Brain microvascular endothelial cell (primary cell): ENCODE measurements around the gene WDR7.

Source experiments
- DNase-seq: peaks from one replicate; pipeline ENCODE4 v3.0.0-alpha.2; 2020
- H3K27ac ChIP-seq: fragments of 250-450 bp; sonication (Bioruptor Pico); 2 replicates; pipeline ENCODE4 v1.5.1; 2020; ENCODE audit warnings: mild to moderate bottlenecking, moderate library complexity
- H3K27me3 ChIP-seq: fragments of 250-450 bp; sonication (Bioruptor Pico); replicated peaks from 2 replicates; pipeline ENCODE4 v1.5.1; 2020; ENCODE audit warnings: mild to moderate bottlenecking
- H3K36me3 ChIP-seq: fragments of 250-450 bp; sonication (Bioruptor Pico); replicated peaks from 2 replicates; pipeline ENCODE4 v1.5.1; 2020; ENCODE audit warnings: mild to moderate bottlenecking
- H3K4me3 ChIP-seq: 2 replicates; pipeline ENCODE4 v1.5.1; 2011; ENCODE audit warnings: low read depth, mild to moderate bottlenecking, control low read depth, low read length, moderate library complexity
- CTCF ChIP-seq: IDR thresholded peaks from 2 replicates; pipeline ENCODE4 v1.5.1; 2011; ENCODE audit warnings: low read depth, mild to moderate bottlenecking, moderate library complexity, low read length, control low read depth, inconsistent platforms; ENCODE audit errors: missing control alignments
- in situ Hi-C: cut with HindIII; loops from 2 replicates; pipeline ENCODE4 v1.10.0; 2017; ENCODE audit warnings: low sequenced_read_pairs, low pct_ligation_motif_present

WDR7 gene

GRCh38 chr18:56901919-56902318 is 250.8 kb downstream of the WDR7 start:
- no peak overlapping the region for H3K4me3 ChIP-seq
- in situ Hi-C loops: no loop called here
- DNase-seq: no peak
- no peaks in the 10 kb centered on the region for H3K27me3 ChIP-seq
- TF ChIP-seq CTCF: no peak
- no peak overlapping the region for H3K27ac ChIP-seq
- H3K36me3 ChIP-seq: no peaks in the 10 kb centered on the region

GRCh38 chr18:56902653-56903052 is 251.5 kb downstream of the WDR7 start:
- in situ Hi-C loops: no loop called here
- Histone ChIP-seq H3K36me3 (no peaks in the 10 kb centered on the region), H3K4me3 (no peak overlapping the region), H3K27ac (no peak overlapping the region), H3K27me3 (no peaks in the 10 kb centered on the region)
- DNase-seq: no peak
- no peak for TF ChIP-seq CTCF

GRCh38 chr18:56903686-56904085 is 252.5 kb downstream of the WDR7 start:
- H3K36me3 ChIP-seq: no peaks in the 10 kb centered on the region
- H3K27ac ChIP-seq: no peak overlapping the region
- no peak for TF ChIP-seq CTCF
- no peak overlapping the region for H3K4me3 ChIP-seq
- H3K27me3 ChIP-seq: no peaks in the 10 kb centered on the region
- in situ Hi-C loops: no loop called here
- DNase-seq: no peak

- no peak for DNase-seq
- in situ Hi-C loops: no loop called here
- H3K4me3 ChIP-seq: no peak overlapping the region
- no peak overlapping the region for H3K27ac ChIP-seq
- TF ChIP-seq CTCF: no peak
- no peaks in the 10 kb centered on the region for H3K27me3 ChIP-seq
- H3K36me3 ChIP-seq: no peaks in the 10 kb centered on the region
Observed at GRCh38 chr18:56907771-56908170, 256.6 kb downstream of the WDR7 start.

GRCh38 chr18:56910237-56910636 is 259.1 kb downstream of the WDR7 start:
- Histone ChIP-seq H3K4me3 (no peak overlapping the region), H3K27ac (no peak overlapping the region), H3K36me3 (no peaks in the 10 kb centered on the region), H3K27me3 (no peaks in the 10 kb centered on the region)
- in situ Hi-C loops: no loop called here
- TF ChIP-seq CTCF: no peak
- no peak for DNase-seq

- Histone ChIP-seq H3K27me3 (no peaks in the 10 kb centered on the region), H3K4me3 (no peak overlapping the region), H3K27ac (no peak overlapping the region), H3K36me3 (no peaks in the 10 kb centered on the region)
- TF ChIP-seq CTCF: no peak
- in situ Hi-C loops: no loop called here
- no peak for DNase-seq
Observed at GRCh38 chr18:56910967-56911366, 259.8 kb downstream of the WDR7 start.
